ENCODE data around the gene LIN54.
A peak's percentile ranks its signal among the peaks of the same experiment; 100 is the strongest.

The LIN54 gene

GRCh38 chr4:82886147-82886942, 124.3 kb downstream of the LIN54 start:
- FAIRE-seq (peak; percentile 5), DNase-seq (ENCODE audit: insufficient read length, low spot score) (no peak)
- TF ChIP-seq PAX5 (IDR thresholded peaks at IDR 0.05; ENCODE audit: insufficient read depth, low read length, severe bottlenecking), result no peak
- no peak for TF ChIP-seq POLR2AphosphoS5 (IDR thresholded peaks at IDR 0.05; ENCODE audit: low read depth, low read length)
- no peak for TF ChIP-seq SPI1 (IDR thresholded peaks at IDR 0.05; ENCODE audit: low read depth, low read length)
- TF ChIP-seq POLR2A (IDR thresholded peaks at IDR 0.05; ENCODE audit: low read depth, low read length), result no peak
- no peak for TF ChIP-seq POU2F2 (IDR thresholded peaks at IDR 0.05; ENCODE audit: low read depth, low read length)
- TF ChIP-seq TAF1 (IDR thresholded peaks at IDR 0.05; ENCODE audit: low read depth, low read length), result no peak

DNA sequence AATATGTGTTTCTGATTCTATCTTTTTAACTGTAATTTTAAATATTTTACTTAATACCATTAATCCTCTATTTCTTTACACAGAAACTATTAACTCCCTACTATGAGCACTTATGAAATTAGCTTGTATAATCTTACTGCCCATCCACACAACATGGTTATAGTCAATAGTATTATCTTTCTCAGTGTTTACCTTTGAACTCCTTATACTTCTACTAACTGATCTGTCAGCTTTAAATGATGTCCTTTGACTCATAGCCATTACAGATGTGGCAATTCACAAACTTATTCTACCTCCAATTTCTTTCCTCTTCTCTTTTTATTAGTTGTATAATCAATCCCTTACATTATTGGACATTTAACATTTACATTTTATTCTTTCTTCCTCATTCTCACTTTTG, 125.2 kb downstream of the LIN54 start:
- TF ChIP-seq POLR2AphosphoS5 (IDR thresholded peaks at IDR 0.05; ENCODE audit: low read depth, low read length) (no peak), POU2F2 (IDR thresholded peaks at IDR 0.05; ENCODE audit: low read depth, low read length) (no peak), TAF1 (IDR thresholded peaks at IDR 0.05; ENCODE audit: low read depth, low read length) (no peak)
- DNase-seq (ENCODE audit: insufficient read length, low spot score) (no peak), FAIRE-seq (peak; percentile 16)

Data from GM12891 (cell line).